WI38 (cell line): Measurements from ENCODE around the gene FDPS.
"Not testable (repeated sequence)": the region's sequence is repeated elsewhere in the genome, so short reads cannot be mapped to it uniquely, and the experiment has no call there.

Source experiments
- H3K4me3 ChIP-seq: 2 replicates; pipeline ENCODE4 v1.5.1; 2011; ENCODE audit warnings: low read depth, mild to moderate bottlenecking, control low read depth, low read length
- CTCF ChIP-seq: IDR thresholded peaks from 2 replicates; pipeline ENCODE4 v1.5.1; 2012; ENCODE audit warnings: low read depth, mild to moderate bottlenecking, control low read depth, low read length

FDPS gene

GRCh38 chr1:155286544-155286943 lies 22.1 kb upstream of the FDPS start:
- H3K4me3 ChIP-seq: no peak overlapping the region
- no peak for TF ChIP-seq CTCF

- H3K4me3 ChIP-seq: no peak overlapping the region
- TF ChIP-seq CTCF: no peak
Observed at GRCh38 chr1:155287987-155288543, 20.6 kb upstream of the FDPS start.

- not testable (repeated sequence) for H3K4me3 ChIP-seq
Observed at GRCh38 chr1:155291006-155291405, 17.7 kb upstream of the FDPS start.

- H3K4me3 ChIP-seq: no peak overlapping the region
- no peak for TF ChIP-seq CTCF
Observed at GRCh38 chr1:155293086-155293749, 15.4 kb upstream of the FDPS start.

GRCh38 chr1:155294520-155295182 lies 14.0 kb upstream of the FDPS start:
- TF ChIP-seq CTCF: no peak
- H3K4me3 ChIP-seq: no peak overlapping the region

- TF ChIP-seq CTCF: no peak
- H3K4me3 ChIP-seq: no peak overlapping the region
Observed at GRCh38 chr1:155295183-155295941, 13.3 kb upstream of the FDPS start.

GRCh38 chr1:155295942-155296267 lies 12.8 kb upstream of the FDPS start:
- H3K4me3 ChIP-seq: no peak overlapping the region
- TF ChIP-seq CTCF: no peak
